ENCODE measurements around the gene GFOD1. TPM values are rescaled to one million over a fixed set of nuclear protein-coding genes. Genes with fewer than 3 reads are reported as not detected.
"Not testable (repeated sequence)": the region's sequence is repeated elsewhere in the genome, so short reads cannot be mapped to it uniquely, and the experiment has no call there.

The GFOD1 gene
- polyA plus RNA-seq, 2 of the 4 experiments (the other 2 are of a cell fraction) = 2.7 to 3.5 TPM

- no peaks in the 10 kb centered on the region for H3K9me3 ChIP-seq
- 0 out of 6 replicates have a peak overlapping the region, but pooled peaks of 1 of the 2 experiments have one; percentile 24 for H3K27ac ChIP-seq
- ATAC-seq = no peak
- 91% methylated on average over 4 of the region's 4 CpGs for WGBS (ENCODE audit: missing lambda C conversion rate)
- POLR2A ChIA-PET = no interaction called here
- no peak overlapping the region for H3K4me2 ChIP-seq
- CTCF ChIA-PET = interaction anchor here (0.9 kb wide), 1 partner anchor 31 kb away, joined by 3 read pairs; no protein-coding TSS in a partner anchor
- FAIRE-seq = no peak
- peaks cover 12% of the 10 kb centered on the region for H3K4me1 ChIP-seq
- TF ChIP-seq FOSL2 (IDR thresholded peaks at IDR 0.05) (no peak), FOSL2 (CRISPR knock-in tag; IDR thresholded peaks at IDR 0.05) (no peak), HES2 (IDR thresholded peaks at IDR 0.05) (no peak), TFCP2L1 (CRISPR knock-in tag; IDR thresholded peaks at IDR 0.05) (no peak), NPAS2 (CRISPR knock-in tag; IDR thresholded peaks at IDR 0.05; ENCODE audit: borderline replicate concordance) (no peak), RFX5 (IDR thresholded peaks at IDR 0.05) (no peak), NFE2L2 (conservative IDR thresholded peaks at IDR 0.05; ENCODE audit: low read length) (no peak), RARB (CRISPR knock-in tag; IDR thresholded peaks at IDR 0.05) (no peak), MYC (IDR thresholded peaks at IDR 0.05; ENCODE audit: borderline replicate concordance, low read length) (no peak)
- H3K4me3 ChIP-seq = no peak overlapping the region
- DNase-seq (ENCODE audit: low read depth in 1 of 2, low spot score in 1 of 2) = no peak
Measured at GRCh38 chr6:13461307-13461706, 26.1 kb downstream of the GFOD1 start.

GRCh38 chr6:13460289-13460688 is 27.1 kb downstream of the GFOD1 start:
- POLR2A ChIA-PET = not testable (repeated sequence)

GRCh38 chr6:13457577-13457976 is 29.8 kb downstream of the GFOD1 start:
- CTCF ChIA-PET = no interaction called here
- DNase-seq (ENCODE audit: low read depth in 1 of 2, low spot score in 1 of 2) (no peak), FAIRE-seq (no peak), ATAC-seq (no peak)
- TF ChIP-seq E2F6 (IDR thresholded peaks at IDR 0.05; ENCODE audit: borderline replicate concordance, low read depth) (no peak), NR3C1 (IDR thresholded peaks at IDR 0.05) (no peak), CHD4 (IDR thresholded peaks at IDR 0.05; ENCODE audit: borderline replicate concordance) (no peak), CHD2 (IDR thresholded peaks at IDR 0.05; ENCODE audit: low read length, partially characterized antibody) (no peak), MAZ (IDR thresholded peaks at IDR 0.05; ENCODE audit: borderline replicate concordance, low read depth, low read length) (no peak), FOSB (CRISPR knock-in tag; IDR thresholded peaks at IDR 0.05) (no peak), SMC3 (IDR thresholded peaks at IDR 0.05) (no peak), TFCP2L1 (CRISPR knock-in tag; IDR thresholded peaks at IDR 0.05) (no peak), ATOH8 (CRISPR knock-in tag; IDR thresholded peaks at IDR 0.05; ENCODE audit: low read depth) (no peak), HMGXB4 (CRISPR knock-in tag; IDR thresholded peaks at IDR 0.05; ENCODE audit: borderline replicate concordance) (no peak), RAD21 (conservative IDR thresholded peaks at IDR 0.05 in 1 of 2, IDR thresholded peaks at IDR 0.05 in 1 of 2) (no peak), PBX3 (IDR thresholded peaks at IDR 0.05) (no peak), HES2 (IDR thresholded peaks at IDR 0.05) (no peak), HOXB5 (CRISPR knock-in tag; IDR thresholded peaks at IDR 0.05) (no peak), CTCF (IDR thresholded peaks at IDR 0.05) (no peak), ELK1 (IDR thresholded peaks at IDR 0.05; ENCODE audit: low read depth, low read length) (no peak), CEBPB (IDR thresholded peaks at IDR 0.05) (no peak)
- Histone ChIP-seq H3K4me3 (no peak overlapping the region), H3K4me2 (no peak overlapping the region), H3K9me3 (no peaks in the 10 kb centered on the region), H3K4me1 (peaks cover 29% of the 10 kb centered on the region), H3K27ac (no peak overlapping the region)
- POLR2A ChIA-PET = no interaction called here
- WGBS (ENCODE audit: missing lambda C conversion rate) = 78% methylated on average over 7 of the region's 7 CpGs

More at GRCh38 chr6:13460289-13460688, 27.1 kb downstream of the GFOD1 start:
- H3K4me2 ChIP-seq; CTCF ChIA-PET; FAIRE-seq; ATAC-seq; H3K9me3 ChIP-seq; H3K4me3 ChIP-seq; H3K27ac ChIP-seq; DNase-seq (ENCODE audit: low read depth in 1 of 2, low spot score in 1 of 2): not testable (repeated sequence)
- WGBS (ENCODE audit: missing lambda C conversion rate) = 81% methylated on average over 2 of the region's 2 CpGs
- H3K4me1 ChIP-seq = peaks cover 12% of the 10 kb centered on the region

Data from A549 (cell line).